HCEC 1CT (cell line): ENCODE measurements around the gene MDM4.
"Not testable (repeated sequence)": the region's sequence is repeated elsewhere in the genome, so short reads cannot be mapped to it uniquely, and the experiment has no call there.

Experiments used
- DNase-seq: peaks from one replicate; pipeline ENCODE4 v3.0.0-alpha.2; 2017

The MDM4 gene, protein sequence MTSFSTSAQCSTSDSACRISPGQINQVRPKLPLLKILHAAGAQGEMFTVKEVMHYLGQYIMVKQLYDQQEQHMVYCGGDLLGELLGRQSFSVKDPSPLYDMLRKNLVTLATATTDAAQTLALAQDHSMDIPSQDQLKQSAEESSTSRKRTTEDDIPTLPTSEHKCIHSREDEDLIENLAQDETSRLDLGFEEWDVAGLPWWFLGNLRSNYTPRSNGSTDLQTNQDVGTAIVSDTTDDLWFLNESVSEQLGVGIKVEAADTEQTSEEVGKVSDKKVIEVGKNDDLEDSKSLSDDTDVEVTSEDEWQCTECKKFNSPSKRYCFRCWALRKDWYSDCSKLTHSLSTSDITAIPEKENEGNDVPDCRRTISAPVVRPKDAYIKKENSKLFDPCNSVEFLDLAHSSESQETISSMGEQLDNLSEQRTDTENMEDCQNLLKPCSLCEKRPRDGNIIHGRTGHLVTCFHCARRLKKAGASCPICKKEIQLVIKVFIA

GRCh38 chr1:204516180-204516879 is at the start of gene MDM4:
MDM4 (plus strand) TSS chr1:204516406; CDS start chr1:204525519, 9,113 bp downstream.
- DNase-seq, result peak; percentile 97

GRCh38 chr1:204466416-204467405 is 49.5 kb upstream of the MDM4 start:
- no peak for DNase-seq

- DNase-seq, result no peak
Measured at GRCh38 chr1:204468206-204468605, 48.0 kb upstream of the MDM4 start.

GRCh38 chr1:204468766-204469302 is 47.4 kb upstream of the MDM4 start:
- no peak for DNase-seq

GRCh38 chr1:204469304-204469703 is 46.9 kb upstream of the MDM4 start:
- DNase-seq, result no peak

GRCh38 chr1:204471687-204472086 is 44.5 kb upstream of the MDM4 start:
- DNase-seq, result no peak

- DNase-seq, result no peak
Measured at GRCh38 chr1:204472660-204473059, 43.5 kb upstream of the MDM4 start.

DNA sequence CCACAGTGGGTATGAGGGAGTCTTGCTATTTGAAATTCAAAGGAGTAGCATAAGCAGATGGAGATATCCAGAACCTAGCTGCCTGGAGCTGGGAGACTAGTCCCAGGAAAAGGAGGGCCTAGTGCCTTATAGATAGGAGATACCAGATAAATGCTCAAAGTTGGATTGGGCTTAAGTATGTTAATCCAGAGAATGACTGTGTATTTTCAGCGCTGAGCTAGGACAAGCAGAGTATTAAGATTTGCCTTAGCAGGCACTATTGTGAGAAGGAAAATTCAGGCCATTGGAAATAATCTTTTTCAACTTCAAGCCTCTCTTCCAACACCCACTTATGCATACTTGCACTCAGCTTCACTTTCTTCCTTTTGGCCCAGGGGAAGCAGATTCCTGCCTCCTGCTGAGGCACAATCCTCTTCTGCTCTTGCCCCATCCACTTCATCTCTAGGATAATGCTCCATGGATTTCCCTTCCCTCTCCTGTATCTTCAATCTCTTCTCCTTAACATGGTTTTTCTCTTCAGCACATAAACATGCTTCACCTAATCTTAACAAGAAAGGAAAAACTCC is 42.7 kb upstream of the MDM4 start:
- no peak for DNase-seq

DNA sequence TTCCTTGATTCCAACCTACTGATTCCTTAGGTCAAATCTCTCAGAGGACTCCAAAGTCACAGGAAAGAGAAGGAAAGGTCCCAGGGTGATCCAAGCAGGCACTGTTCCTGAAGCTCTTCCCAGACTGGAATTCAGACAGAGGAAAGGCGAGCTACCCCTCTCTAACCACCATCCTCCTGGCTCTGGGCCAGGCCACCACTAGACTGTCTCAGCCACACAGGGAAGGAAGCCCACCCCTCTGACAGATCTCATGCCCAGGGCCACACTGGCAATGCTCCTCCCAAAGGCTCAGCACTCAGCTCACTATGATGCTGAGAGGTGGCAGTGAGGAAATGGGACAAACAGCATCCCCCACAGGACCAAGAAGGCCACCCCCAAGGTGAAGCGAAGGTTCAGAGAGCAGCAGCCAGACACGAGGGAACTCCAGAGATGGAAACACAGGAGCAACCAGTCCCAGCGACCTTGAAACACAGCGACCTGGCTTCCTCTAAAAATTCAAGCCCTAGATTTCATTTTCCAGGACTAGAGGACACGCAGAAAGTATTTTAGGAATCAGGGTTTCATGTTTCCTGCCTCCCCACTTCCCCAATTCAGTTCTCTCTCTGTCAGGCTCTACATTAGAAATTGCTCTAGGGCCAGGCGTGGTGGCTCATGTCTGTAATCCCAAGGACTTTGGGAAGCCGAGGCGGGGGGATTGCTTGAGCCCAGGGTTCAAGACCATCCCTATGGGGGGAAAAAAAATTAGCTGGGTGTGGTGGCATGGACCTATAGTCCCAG is 40.4 kb upstream of the MDM4 start:
- no peak for DNase-seq

DNA sequence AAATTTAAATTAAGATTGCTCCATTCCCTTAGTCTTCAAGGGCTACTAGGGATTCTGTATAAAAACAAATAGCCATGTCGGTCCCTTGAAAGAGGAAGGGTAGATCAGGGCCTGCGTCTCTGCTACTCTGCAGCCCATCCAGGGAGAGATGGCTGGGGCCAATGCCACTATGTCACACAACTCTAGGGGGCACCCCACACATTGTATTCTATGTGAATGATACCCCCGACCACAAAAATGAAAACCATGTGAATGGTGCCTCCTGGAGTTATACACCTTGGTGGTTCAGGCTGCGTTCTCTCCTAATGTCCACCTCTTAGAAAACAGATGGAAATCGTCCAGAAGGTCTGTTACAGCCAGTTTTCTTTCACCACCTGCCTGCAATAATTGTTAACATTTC is 39.6 kb upstream of the MDM4 start:
- DNase-seq, result no peak

DNA sequence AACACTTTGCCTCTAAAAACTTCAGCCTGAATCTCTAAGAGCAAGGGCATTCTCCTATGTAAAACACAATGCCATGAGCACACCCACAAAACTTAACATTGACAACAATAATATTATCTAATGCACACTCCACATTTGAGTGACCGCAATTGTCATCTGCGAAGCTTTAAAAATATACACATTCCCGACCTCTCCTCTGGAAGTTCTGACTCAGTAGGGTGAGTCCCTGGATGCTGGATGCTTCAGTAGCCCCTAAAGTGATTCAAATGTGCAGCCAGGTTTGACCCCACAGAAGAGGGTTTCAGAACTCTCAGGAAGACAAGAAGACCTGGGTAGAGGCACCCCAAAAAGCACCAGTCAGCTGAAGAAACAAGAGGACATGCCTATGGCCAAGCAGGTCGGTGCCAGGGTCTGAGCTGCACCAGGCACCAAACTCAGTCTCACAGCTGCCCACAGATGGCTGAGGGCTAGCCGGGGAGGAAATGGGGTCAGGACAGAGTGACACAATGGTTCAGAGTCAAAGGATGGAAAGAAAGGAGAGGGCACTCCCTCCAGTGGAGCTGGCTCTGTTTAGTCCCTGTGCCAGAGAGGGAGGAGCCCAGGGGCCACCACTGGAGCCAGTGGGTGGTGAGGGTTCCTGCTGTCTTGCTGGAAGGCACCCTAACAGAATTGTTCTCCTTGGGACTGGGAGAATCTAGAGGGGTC is 39.0 kb upstream of the MDM4 start:
- DNase-seq, result no peak

GRCh38 chr1:204478172-204478899 is 37.9 kb upstream of the MDM4 start:
- DNase-seq, result no peak

DNA sequence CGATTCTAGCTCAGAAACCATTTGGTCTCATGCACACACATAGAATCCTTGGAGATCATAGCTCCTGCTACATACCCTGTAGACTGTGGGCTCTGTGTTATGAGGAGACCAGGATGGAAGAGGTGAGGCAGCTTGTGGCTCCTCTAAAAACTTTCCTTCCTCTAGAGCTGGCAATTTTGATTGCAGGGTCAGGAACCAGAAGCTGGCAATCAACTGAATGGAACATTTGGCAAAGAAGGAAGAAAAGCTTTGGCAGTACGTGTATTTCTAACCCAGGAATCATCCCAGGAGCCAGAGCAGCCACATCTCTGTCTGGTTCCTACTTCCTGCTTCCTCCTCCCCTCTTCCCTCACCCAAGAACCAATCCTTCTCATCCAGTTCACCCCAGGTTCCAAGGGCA is 37.3 kb upstream of the MDM4 start:
- no peak for DNase-seq

DNA sequence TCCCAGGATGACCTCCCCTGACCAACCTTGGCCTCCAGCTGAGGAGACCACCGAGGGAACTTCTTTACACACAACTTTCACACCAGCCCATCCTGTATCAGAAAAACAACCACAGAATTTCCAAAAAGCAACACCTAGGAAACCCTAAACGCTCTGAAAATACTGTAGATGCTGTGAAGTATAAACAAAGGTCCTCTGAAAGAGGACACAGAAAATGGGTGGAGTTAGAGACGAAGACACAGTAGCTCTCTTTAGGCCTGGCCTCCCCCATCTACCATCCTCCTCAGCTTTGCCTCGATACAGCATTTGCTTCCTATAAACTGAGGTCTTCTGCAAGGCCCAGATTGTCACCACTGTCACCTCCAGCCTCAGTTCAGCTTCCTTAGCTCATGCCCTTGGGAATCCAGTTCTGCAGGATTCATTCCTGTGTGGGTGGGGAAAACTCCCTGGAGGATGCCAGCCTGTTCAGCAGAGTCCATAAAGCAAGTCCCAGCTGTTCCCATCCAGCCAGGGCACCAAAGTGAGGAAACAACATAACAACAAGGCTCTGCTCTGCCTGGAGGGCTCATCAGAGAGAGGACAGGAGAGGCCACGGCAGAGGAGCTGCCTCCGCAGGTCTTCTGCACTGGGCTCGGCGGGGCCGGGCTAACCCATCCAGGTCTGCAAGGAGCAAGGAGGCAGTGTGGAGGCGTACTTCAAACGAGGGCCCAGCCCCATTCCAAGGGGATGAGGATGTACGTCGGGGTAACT is 36.6 kb upstream of the MDM4 start:
- no peak for DNase-seq

DNA sequence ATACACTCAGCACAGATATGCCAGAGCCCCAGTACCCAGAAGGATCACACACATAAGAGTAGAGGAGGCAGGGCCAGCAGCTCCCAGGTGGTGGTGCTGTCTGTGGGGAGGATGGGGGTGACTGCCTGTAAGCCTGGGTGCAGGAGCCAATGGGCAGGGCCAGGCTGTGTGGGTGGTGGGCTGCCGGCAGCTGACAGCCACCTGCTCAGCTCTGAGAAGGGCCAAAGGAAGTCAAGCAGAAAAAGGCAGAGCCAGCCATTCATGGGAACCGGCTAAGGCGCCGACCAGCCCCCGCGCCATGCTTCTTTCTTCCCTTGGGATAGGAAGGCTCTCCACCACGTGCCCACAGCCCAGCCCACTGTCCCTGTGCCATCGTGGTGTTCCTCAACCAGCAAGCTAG is 35.7 kb upstream of the MDM4 start:
- DNase-seq, result no peak

GRCh38 chr1:204483791-204484190 is 32.4 kb upstream of the MDM4 start:
- DNase-seq, result no peak

DNA sequence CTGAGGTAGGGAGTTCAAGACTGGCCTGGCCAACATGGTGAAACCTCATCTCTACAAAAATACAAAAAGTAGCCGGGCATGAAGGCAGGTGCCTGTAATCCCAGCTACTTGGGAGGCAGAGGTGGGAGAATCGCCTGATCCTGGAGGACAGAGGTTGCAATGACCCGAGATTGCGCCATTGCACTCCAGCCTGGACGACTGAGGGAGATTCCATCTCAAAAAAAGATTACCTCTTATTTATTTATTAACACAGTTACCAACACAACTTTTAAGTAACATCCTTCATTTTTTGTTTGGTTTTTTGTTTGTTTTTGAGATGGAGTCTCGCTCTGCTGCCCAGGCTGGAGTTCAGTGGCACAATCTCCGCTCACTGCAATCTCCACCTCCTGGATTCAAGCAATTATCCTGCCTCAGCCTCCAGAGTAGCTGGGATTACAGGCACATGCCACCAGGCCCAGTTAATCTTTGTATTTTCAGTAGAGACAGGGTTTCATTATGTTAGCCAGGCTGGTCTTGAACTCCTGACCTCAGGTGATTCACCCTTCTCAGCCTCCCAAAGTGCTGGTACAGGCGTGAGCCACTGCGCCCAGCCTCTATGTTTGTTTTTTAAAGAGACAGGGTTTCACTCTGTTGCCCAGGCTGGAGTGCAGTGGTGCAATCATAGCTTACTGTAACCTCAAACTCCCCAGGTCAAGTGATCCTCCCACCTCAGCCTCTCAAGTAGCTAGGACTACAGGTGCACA is 29.5 kb upstream of the MDM4 start:
- DNase-seq, result not testable (repeated sequence)

DNA sequence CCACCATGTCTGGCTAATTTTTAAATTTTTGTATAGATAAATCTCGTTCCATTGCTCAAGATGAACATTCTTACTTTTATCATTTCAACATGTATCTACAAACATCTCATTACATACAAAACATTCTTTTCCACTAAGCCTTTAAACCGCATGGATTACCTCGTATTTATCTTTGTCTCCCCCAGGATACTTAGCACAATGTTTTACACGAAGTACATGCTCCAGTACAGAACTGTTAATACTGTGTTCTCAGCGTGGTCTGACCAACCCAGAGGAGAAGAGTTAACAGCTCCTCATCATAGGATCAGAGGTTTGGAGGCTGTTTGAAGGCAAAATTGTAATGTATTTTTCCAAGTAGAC is 29.0 kb upstream of the MDM4 start:
- DNase-seq, result peak; percentile 41

GRCh38 chr1:204491655-204492054 is 24.6 kb upstream of the MDM4 start:
- no peak for DNase-seq
